NCI-H187 (cell line): ENCODE data around the gene DENND6A.
"Not testable (repeated sequence)": the region's sequence is repeated elsewhere in the genome, so short reads cannot be mapped to it uniquely, and the experiment has no call there.

Source experiments
- DNase-seq, 2 experiments: peaks; one replicate each; lab custom pipeline; 2025; lab: John Stamatoyannopoulos, UW

DENND6A gene

DNA sequence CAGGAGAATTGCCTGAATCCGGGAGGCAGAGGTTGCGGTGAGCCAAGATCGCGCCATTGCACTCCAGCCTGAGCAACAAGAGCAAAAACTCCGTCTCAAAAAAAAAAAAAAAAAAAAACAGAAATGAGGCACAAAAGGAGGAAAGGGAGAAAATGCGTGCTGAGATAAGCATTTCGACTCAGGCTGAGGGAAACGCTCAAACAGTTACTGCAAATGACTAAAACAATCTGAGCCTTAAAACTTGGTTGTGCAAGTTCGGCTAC is 813 bp downstream of the DENND6A start:
- DNase-seq, result not testable (repeated sequence)

DNA sequence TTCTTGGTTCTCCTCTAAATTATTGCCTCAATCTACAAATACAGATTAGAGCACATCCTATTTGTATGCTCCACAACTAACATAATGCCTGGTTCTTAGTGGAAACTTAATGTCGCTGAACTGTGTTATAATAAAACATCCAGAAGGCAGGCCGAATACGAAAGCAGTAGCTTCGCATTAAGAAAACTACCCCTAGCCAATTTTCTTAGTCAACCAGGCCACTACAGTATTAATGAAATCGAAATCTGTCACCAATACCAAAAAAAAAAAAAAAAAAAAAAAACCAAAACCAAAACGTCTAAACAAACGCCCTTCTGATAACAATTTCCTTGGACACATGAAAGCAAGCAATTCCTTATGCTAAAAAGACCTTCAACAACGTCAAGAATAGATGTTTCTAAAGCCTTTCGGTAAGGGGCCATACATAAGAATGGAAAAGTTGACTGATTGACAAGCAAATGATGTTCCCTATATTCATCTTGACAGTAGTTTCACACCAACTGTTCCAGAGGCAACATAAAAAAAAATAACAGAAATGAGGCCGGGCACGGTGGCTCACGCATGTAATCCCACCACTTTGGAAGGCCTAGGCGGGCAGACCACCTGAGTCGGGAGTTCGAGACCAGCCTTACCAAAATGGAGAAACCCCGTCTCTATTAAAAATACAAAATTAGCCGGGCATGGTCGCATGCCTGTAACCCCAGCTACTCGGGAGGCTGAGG is 1.3 kb downstream of the DENND6A start:
- no peak for DNase-seq

DNA sequence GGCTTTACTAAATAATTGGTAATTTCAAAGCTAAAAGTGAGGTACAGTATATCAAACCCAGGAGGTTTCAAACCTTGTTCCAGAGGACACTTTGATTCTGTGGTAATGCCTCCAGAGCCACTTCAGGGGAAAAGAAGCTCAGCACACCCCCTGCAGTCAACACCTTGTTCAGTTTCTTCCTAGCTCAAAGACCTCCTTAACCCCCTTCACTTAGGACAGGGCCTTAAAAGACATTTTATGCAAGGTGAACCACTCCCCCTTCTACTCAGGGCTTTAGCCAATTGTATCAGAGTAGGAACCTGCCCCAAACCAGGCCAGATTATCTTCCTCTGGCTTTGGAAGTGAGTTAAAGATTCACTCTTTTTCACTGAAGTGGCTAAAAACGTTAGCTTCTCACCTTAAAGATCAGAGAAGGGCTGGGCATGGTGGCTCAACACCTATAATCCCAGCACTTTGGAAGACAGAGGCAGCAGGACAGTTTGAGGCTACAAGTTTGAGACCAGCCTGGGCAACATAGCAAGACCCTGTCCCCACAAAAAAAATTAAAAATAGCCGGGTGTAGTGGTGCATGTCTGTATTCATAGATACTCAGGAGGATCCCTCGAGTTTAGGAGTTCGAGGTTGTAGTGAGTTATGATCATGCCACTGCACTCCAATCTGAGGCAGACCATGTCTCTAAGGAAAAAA is 3.4 kb downstream of the DENND6A start:
- DNase-seq, result no peak

DNA sequence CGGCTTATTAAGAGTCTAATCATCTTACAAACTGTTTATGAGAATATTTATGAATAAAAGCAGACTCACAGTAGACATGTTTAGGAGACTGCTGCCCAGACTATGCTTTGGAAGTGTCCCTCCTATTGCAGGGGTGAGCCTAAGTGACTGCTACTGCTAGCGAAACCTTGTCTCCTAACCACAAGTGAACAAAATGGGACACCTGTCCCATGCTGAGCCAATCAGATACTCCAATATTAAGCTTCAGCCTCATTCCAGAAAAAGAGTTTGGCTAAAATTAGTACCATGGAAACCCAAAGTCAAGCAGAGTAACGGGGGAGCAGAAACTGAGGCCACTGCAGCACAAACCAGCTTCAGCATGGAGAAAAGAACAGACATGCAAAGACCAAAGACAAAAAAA is 4.6 kb downstream of the DENND6A start:
- no peak for DNase-seq

DNA sequence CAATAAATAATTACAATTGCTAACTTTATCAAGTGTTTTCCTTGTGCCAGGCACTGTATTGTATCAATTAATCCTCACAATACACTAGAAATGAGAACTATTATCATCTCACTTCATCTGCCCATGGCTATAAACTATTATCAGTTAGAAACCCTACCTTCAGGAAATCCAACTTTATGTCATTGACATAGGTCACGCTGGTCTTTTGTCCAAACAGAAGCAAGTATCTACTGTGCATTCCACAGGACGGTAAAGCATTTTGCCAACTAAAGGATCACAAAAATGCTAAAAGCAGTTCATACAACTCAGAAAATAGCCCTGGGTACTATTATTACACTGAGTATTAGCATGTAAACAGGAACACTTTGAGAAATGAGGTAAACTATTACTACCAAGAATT is 9.6 kb downstream of the DENND6A start:
- DNase-seq, result no peak

DNA sequence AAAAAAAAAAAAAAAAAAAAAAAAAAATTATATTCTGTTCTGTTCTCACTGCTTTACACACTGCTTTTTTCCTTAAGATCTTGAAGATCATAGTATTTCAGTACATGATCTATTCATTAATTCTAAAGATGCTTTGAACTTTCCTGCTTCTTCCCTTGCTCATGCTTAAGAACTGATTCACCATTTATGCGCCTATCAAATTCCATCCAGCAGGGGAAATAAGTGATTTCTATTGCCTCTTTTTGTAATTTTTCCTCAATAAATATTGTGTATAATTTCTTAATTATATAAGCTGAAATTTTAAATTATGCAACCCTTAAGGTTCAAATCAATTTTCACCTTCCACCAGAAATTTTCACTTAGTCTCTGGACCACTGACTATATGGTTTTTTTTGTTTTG is 10.6 kb downstream of the DENND6A start:
- DNase-seq, result no peak

DNA sequence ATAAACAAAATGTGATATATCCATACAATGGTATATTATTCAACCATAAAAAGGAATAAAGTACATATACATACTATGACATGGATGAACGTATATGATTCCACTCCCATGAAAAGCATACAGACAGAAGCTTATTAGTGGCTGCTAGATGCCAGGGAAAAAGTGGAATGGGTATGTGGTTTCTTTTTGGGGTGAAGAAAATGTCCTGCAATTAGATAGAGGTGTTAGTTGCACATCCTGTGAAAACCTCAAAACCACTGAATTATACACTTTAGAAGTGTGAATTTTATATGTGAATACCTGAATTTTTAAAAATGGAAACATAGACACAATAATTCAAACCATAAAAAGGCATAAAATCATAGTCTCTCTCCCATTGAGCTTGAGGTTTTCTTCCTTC is 11.2 kb downstream of the DENND6A start:
- no peak for DNase-seq

DNA sequence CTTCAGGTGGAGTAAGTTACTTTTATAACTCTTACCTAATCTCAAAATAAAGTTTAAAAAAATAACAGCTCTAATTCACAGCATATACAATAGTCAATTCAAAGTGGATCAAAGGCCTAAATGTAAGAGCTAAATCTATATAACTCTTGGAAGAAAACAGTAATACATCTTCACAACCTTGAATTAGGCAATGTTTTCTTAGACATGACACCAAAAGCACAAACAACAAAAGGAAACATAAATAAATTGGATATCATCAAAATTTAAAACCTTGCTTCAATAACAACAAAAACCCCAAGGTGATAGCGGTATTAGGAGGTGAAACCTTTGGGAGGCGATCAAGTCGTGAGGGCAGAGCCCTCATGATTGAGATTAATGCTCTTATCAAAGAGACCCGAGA is 12.8 kb downstream of the DENND6A start:
- DNase-seq, result no peak

DNA sequence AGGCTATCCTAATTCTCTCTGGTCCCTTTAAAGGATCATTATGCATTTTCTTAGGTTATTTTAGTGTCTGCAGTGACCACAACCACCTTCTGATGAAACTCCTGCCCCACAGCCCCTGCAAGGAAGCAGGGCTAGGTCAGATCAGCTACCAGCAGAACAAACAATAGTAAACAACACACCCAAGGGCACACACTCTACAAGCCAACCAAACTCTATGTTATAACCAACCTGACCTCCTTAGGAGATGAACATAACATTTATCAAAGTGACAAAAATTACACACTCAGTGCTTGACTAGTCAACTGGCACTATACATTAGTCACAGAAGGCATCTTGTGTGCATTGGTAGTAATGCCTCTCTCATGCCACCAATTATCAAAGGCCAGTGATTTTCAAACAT is 17.3 kb downstream of the DENND6A start:
- no peak for DNase-seq

DNA sequence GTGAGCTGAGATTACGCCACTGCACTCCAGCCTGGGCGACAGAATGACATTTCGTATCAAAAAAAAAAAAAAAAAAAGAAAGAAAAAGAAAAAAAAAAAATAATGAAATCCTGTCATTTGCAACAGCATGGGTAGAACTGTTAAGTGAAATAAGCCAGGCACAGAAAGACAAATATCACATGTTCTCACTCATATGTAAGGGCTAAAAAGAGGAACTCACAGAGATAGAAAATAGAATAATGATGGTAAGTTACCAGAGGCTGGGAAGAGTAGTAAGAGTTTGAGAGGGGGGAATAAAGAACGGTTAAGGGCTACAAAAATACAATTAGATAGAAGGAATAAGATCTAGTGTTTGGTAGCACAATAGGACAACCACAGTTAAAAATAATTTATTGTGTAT is 19.7 kb downstream of the DENND6A start:
- no peak for DNase-seq

DNA sequence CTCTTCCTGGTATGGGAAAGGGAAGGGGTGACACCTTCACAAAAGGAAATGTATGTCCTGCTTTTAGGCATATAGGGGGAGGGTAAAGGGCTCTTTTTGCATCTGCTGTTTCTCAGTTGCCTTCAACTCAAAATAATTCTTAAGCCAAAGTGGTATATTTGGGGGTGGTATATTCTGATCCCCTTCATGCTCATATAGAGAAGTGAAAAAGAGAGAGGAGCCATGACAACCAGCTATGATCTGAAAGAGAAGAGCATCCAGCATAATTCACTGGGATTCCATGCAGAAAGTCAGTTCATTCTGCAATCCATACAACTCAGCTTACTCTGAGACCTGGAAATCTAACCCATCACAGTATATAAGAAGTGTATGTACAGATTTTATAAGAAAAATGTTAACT is 22.3 kb downstream of the DENND6A start:
- DNase-seq, result no peak

DNA sequence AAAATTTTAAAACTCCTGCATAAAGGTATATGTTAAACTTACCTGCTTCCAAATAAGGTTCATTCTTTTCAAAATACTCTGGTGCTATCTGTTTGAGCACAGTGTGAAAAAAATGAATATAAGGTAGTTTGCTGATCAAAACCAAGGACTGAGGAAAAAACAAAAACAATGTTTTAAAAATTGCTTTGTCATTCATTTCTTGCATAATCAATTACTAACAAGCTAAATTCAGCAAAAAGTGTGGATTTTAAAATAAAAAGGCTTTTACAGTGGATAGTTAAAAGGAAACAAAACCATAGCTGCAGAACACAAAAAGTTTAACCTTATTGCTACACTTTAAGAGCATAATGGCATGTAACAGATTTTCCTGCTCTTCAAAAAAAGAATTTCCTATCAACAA is 31.5 kb downstream of the DENND6A start:
- no peak for DNase-seq

DNA sequence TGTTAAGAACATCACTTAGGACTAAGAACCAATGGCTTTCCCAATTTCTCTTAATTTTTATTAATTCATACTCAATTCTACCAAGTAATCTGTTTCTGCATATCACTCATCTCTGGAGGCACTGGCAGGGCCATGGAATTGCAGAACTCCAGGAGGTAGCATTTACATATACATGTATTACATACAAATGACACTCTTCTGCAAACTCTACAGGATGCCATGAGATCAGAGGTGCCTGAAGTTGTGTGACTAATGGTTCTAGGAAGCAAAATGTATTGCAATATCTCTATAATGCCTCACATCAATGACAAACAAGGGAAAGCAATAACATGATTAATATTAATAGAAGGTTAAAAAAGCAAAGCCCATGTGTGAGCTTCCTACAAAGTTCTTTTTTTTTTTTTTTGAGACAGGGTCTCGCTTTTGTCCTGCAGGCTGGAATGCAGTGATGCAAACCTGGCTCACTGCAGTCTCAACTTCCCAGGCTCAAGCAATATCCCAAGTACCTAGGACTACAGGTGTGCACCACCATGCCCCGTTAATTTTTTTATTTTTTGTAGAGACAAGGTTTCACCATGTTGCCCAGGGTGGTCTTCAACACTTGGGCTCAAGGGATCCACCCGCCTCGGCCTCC is 33.0 kb downstream of the DENND6A start:
- DNase-seq, result no peak

DNA sequence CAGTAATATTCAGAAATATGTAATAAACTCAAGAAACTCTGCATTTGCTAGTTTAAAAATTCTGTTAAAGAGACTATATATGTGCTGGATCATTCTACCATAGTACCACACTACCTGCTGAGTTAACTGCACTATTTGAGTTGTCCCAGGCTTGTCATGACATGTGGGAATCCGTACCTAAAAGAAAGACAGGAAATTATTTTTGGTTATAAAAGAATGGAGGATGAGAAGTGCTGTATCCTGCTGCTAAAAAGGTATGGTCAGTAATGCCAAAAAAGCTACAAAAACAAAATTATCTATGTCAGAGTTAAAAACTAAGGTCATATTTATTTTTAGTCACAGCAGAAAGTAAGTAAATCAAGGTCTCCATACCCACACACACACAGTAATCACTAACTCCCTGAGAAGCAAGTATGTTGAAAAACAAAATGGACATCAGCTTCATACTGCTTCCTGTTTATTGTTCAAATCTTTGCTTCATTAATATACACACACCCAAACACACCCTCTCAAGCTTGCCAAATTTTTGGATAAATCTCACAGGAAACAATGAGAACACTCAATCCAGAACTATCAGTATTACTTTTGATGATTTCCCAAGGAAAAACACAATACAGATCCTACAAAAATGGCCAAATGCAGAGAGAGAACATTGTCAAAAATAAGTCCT is 33.7 kb downstream of the DENND6A start:
- no peak for DNase-seq

DNA sequence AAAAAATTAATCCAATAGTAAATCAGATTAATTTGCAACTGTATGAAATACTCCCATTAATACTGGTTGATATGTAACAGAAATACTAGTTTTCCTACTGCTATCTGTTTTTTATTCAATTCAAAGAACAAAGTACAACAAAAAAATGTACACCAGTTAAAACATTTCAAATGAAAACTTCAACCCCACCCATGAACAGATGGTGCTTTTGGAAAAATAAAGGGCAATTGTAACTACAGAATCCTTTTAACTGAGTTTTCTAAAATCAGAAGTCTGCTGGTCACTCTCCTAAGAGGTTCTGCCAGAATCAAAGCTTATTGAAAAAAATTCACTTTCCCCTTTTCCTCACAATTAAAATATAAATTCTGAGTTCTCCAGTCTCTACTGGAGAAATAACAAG is 34.3 kb downstream of the DENND6A start:
- no peak for DNase-seq

DNA sequence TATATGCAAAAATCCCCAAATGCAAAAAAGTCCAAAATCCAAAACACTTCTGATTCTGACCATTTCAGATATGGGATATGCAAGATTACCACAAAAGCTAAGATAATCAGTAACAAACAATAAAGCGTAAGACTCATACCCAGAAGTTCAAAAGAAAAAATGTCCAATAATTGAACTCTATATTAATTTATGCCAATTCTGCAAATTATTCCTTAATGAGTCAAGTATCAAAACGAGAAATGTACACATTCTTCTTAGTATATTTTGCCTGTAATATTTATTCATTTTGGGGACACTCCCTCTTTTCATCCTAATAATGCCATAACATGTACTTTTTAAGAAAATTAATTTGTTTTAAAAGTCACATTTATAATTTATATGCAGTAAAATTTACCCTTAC is 37.1 kb downstream of the DENND6A start:
- DNase-seq, result no peak

DNA sequence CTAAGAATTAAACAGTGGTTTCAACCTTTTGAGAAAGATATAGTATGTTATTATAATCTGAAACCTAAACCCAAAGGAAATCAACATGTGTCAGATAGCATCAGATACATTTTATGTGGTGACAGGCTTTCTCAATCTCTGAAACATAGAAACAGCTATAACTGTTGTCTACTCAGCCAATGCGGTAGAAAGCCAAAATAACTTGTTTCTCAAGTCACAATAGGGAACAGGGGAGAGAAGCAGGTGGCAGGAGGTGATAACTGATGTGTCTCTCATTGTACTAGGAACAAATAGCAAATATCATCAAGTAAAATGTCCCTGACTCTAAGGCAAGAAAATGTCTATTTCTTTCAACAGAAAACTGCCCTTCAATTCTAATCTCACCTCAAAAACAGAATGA is 38.6 kb downstream of the DENND6A start:
- no peak for DNase-seq

DNA sequence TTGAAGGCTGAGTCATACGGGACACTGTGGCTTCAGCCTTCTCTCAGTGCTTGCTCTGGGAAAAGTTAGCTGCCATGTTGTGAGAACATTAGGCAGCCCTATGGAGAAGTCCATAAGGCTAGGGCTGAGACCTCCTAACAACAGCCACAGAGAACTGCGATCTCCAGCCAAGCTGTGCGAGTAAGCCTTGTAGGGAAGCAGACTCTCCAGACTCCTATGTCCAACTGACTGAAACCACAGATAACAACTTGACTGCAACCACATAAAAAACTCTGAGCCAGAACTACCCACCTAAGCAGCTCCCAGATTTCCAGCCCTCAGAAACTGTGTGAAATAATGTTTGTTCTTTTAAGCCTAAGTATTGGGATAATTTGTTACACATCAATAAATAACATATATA is 40.7 kb downstream of the DENND6A start:
- DNase-seq, result no peak

DNA sequence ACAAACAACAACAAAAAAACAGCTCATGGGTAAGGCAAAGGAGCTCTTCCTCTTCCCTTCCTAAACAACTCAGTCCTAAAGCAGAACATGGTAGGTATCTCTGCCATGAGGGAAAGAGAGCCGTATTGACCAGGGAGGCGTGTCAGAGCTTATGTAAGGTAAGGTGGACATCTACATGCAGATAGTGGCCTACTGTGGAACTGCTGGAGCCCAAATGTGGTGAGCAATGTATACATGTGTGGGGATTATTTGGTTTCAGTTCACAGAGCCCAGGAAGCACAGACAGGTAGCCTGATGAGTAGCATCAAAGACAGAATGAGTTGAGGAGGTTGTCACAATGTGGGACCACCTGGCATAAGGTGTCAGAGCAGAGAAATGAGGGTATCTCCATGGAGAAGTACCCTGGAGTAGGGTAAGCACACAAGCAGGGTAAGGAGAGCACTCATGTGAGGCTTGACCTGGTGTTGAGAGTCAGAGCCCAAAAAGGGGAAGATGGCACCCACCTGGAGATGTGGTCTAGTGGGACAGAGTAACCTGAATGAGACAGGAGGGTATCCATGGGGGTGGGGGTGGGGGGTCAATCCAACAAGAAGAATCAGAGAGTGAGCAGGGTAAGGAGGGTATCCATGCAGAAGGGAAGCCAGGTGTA is 45.5 kb downstream of the DENND6A start:
- no peak for DNase-seq

DNA sequence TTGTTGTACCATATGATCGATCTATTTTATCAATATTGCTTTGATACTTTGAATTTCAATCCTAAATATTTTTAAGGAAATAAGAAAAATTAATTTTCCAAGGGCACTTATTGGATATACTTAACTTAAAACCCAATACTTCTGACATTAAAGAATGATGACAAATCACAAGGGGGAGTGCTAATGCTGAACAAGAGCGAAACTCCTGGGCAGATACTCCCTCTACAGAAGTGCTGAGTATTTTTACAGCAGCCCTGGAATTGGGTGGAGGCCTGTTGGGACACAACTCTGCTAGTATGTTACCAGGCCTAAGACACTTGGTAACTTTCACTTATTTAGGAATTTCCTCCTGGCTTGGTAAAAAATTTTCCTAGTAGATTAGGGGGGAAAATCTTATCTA is 46.2 kb downstream of the DENND6A start:
- DNase-seq, result no peak

DNA sequence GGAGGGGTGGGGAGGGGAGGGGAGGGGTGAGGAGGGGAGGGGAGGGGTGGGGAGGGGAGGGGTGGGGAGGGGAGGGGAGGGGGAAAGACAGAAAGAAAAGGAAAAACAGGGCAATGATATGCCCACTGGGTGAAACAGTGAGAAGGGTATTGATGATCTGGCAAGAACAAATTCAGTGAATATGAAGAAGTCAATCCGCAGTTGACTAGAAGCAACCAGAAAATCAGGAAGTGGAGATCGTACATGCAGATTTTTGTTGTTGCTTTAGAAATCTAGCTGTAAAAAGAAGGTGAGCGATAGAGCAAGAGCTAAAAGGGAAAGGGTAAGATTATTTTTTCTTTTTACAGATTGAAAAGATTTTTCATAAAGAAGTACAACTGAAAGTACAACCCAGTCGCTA is 48.1 kb downstream of the DENND6A start:
- DNase-seq, result no peak

DNA sequence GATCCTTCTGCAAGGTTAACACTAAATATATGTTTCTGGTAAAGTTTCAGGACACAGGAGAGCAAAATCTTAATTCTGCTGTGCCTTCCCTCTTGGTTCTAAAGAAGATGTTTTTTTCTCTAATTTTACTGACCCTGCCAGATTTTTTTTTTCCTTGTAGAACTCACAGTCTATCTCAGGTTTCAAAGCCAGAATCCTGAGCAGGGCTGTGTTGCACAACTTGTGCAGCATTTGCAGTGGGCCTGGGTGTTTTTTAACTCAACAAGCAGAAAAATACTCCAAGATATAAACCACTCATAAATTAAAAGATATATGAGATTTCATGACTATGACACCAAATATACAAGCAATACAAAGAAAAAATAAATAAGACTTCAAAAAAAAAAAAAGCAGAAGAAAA is 55.5 kb downstream of the DENND6A start:
- DNase-seq, result no peak

DNA sequence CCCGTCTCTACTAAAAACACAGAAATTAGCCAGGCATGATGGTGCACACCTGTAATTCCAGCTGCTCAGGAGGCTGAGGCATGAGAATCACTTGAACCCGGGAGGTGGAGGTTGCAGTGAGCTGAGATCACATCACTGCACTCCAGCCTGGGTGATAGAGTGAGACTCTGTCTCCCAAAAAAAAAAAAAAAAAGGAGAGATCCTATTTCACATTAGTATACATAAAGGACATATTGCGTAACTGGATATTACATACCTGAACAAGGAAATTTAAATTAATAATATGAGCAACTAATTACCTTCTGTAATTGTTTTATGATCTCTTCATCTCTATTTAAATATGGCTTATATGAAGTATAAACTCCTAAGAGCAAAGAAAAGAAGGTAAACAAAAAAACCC is 58.6 kb downstream of the DENND6A start:
- not testable (repeated sequence) for DNase-seq
